Neuronal stem cell (in vitro differentiated cells): ENCODE results near the gene IL36A.

Experiments used
- DNase-seq: peaks from one replicate; pipeline ENCODE4 v3.0.0-alpha.2; 2013; ENCODE audit warnings: low spot score
- H2AFZ ChIP-seq: one replicate; pipeline ENCODE4 v1.6.1; 2013; ENCODE audit warnings: mild to moderate bottlenecking, low read length, inconsistent platforms
- H2AK5ac ChIP-seq: 2 replicates; pipeline ENCODE4 v1.6.1; 2013; ENCODE audit warnings: low read depth, mild to moderate bottlenecking, inconsistent platforms, low read length, moderate library complexity, mixed read lengths
- H2BK120ac ChIP-seq: 2 replicates; pipeline ENCODE4 v1.6.1; 2013; ENCODE audit warnings: low read depth, mild to moderate bottlenecking, inconsistent platforms, low read length, moderate library complexity, mixed read lengths
- H2BK12ac ChIP-seq: one replicate; pipeline ENCODE4 v1.6.1; 2013; ENCODE audit warnings: low read length, inconsistent platforms
- H2BK15ac ChIP-seq: 2 replicates; pipeline ENCODE4 v1.6.1; 2013; ENCODE audit warnings: mild to moderate bottlenecking, low read length, inconsistent platforms, mixed read lengths
- H2BK5ac ChIP-seq: one replicate; pipeline ENCODE4 v1.6.1; 2013; ENCODE audit warnings: inconsistent platforms, mild to moderate bottlenecking, low read length, moderate library complexity
- H3K14ac ChIP-seq: one replicate; pipeline ENCODE4 v1.6.1; 2013; ENCODE audit warnings: low read length, inconsistent platforms
- H3K18ac ChIP-seq: 2 replicates; pipeline ENCODE4 v1.6.1; 2013; ENCODE audit warnings: low read length, inconsistent platforms
- H3K23ac ChIP-seq: 2 replicates; pipeline ENCODE4 v1.6.1; 2013; ENCODE audit warnings: low read depth, mild to moderate bottlenecking, mixed read lengths, low read length, inconsistent platforms; ENCODE audit not compliant: poor library complexity
- H3K27ac ChIP-seq: replicated peaks from 3 replicates; pipeline ENCODE4 v1.5.1; 2013; ENCODE audit warnings: low read length, inconsistent platforms
- H3K27me3 ChIP-seq, 3 experiments: 2 replicates each; pipeline ENCODE4 v1.6.1; 2013; ENCODE audit warnings: low read length in 3 of 3, mild to moderate bottlenecking in 2 of 3, inconsistent platforms in 1 of 3, low read depth in 1 of 3, mixed read lengths in 1 of 3, moderate library complexity in 1 of 3; ENCODE audit not compliant: control insufficient read depth in 3 of 3, insufficient read depth in 3 of 3
- H3K36me3 ChIP-seq, 2 donors: replicated peaks in 1 of 2; 2 replicates each; pipeline ENCODE4 v1.6.1; 2013; ENCODE audit warnings: low read length in 2 of 2; ENCODE audit not compliant: control insufficient read depth in 2 of 2, insufficient read depth in 2 of 2
- H3K4ac ChIP-seq: 2 replicates; pipeline ENCODE4 v1.6.1; 2013; ENCODE audit warnings: inconsistent platforms, mild to moderate bottlenecking, low read length, moderate library complexity
- H3K4me1 ChIP-seq, 2 donors: 1 replicate in 1 of 2; 2 replicates in 1 of 2; pipeline ENCODE4 v1.6.1; 2013; ENCODE audit warnings: low read length in 2 of 2, low read depth in 1 of 2; ENCODE audit not compliant: control insufficient read depth in 2 of 2, insufficient read depth in 1 of 2
- H3K4me2 ChIP-seq: one replicate; pipeline ENCODE4 v1.6.1; 2013; ENCODE audit warnings: mild to moderate bottlenecking, low read length, inconsistent platforms; ENCODE audit not compliant: insufficient read depth, poor library complexity, severe bottlenecking
- H3K4me3 ChIP-seq, 2 donors: 2 replicates each; pipeline ENCODE4 v1.5.1; 2013; ENCODE audit warnings: low read length in 2 of 2, mild to moderate bottlenecking in 2 of 2, inconsistent platforms in 1 of 2, moderate library complexity in 1 of 2
- H3K79me1 ChIP-seq: one replicate; pipeline ENCODE4 v1.6.1; 2013; ENCODE audit warnings: low read depth, mild to moderate bottlenecking, inconsistent platforms, low read length, moderate library complexity
- H3K9ac ChIP-seq: one replicate; pipeline ENCODE4 v1.6.1; 2013; ENCODE audit warnings: mild to moderate bottlenecking, low read depth, low read length, inconsistent platforms; ENCODE audit not compliant: poor library complexity
- H3K9me3 ChIP-seq, 2 donors: replicated peaks in 1 of 2; 2 replicates each; pipeline versions ENCODE3 to v1.6.1; 2013; ENCODE audit warnings: low read length in 2 of 2, mild to moderate bottlenecking in 2 of 2, inconsistent platforms in 1 of 2, low read depth in 1 of 2, mixed read lengths in 1 of 2, moderate library complexity in 1 of 2; ENCODE audit not compliant: control insufficient read depth in 2 of 2, insufficient read depth in 1 of 2
- H4K8ac ChIP-seq: one replicate; pipeline ENCODE4 v1.6.1; 2013; ENCODE audit warnings: low read depth, mild to moderate bottlenecking, inconsistent platforms, low read length, moderate library complexity
- H4K91ac ChIP-seq: one replicate; pipeline ENCODE4 v1.6.1; 2013; ENCODE audit warnings: low read length, low read depth, mild to moderate bottlenecking, inconsistent platforms; ENCODE audit not compliant: poor library complexity
- WGBS, 2 donors: extraction: QIAGEN DNeasy Blood & Tissue Kit; methylation state at CpG; one replicate each; pipeline ENCODE4 v1.1.7; 2013; ENCODE audit warnings: missing lambda C conversion rate in 2 of 2, mixed read lengths in 1 of 2; ENCODE audit not compliant: insufficient read length in 2 of 2, insufficient replicate concordance in 1 of 2; ENCODE audit errors: extremely low coverage in 2 of 2; 5-methylcytosine and 5-hydroxymethylcytosine counted together

IL36A gene

GRCh38 chr2:112960230-112960825, 44.9 kb upstream of the IL36A start:
- Histone ChIP-seq H3K4ac (no peak overlapping the region), H3K14ac (no peak overlapping the region), H3K4me1 (peaks cover 0 to 1% of the 10 kb centered on the region in 2 donors), H2BK120ac (no peak overlapping the region), H2BK15ac (no peak overlapping the region), H2BK5ac (no peak overlapping the region), H3K9me3 (no peaks in the 10 kb centered on the region), H4K8ac (no peak overlapping the region), H2AFZ (no peak overlapping the region), H3K4me2 (no peak overlapping the region), H2AK5ac (no peak overlapping the region), H4K91ac (no peak overlapping the region), H3K79me1 (no peaks in the 10 kb centered on the region), H3K36me3 (no peaks in the 10 kb centered on the region), H3K23ac (no peak overlapping the region), H3K4me3 (no peak overlapping the region), H3K27ac (no peak overlapping the region), H2BK12ac (no peak overlapping the region), H3K9ac (no peak overlapping the region), H3K18ac (no peak overlapping the region), H3K27me3 (peaks cover 0 to 5% (median 0%) of the 10 kb centered on the region in 3 experiments)
- no CpG with 5 or more reads among the region's 2 CpGs for WGBS, 2 donors
- no peak for DNase-seq

GRCh38 chr2:112962308-112963175, 42.7 kb upstream of the IL36A start:
- no peak overlapping the region for H4K8ac ChIP-seq
- H3K9me3 ChIP-seq, result no peaks in the 10 kb centered on the region
- H2BK5ac ChIP-seq, result no peak overlapping the region
- no peak overlapping the region for H2BK12ac ChIP-seq
- H3K18ac ChIP-seq, result no peak overlapping the region
- no peak overlapping the region for H3K27ac ChIP-seq
- no CpG with 5 or more reads among the region's 3 CpGs for WGBS, 2 donors
- H2BK15ac ChIP-seq, result no peak overlapping the region
- no peak overlapping the region for H3K4me3 ChIP-seq
- H3K9ac ChIP-seq, result no peak overlapping the region
- no peak overlapping the region for H2AK5ac ChIP-seq
- no peaks in the 10 kb centered on the region for H3K36me3 ChIP-seq
- H3K79me1 ChIP-seq, result no peaks in the 10 kb centered on the region
- H3K4me1 ChIP-seq, result peaks cover 0 to 1% of the 10 kb centered on the region in 2 donors
- no peak overlapping the region for H3K4ac ChIP-seq
- H4K91ac ChIP-seq, result no peak overlapping the region
- H2BK120ac ChIP-seq, result no peak overlapping the region
- H2AFZ ChIP-seq, result no peak overlapping the region
- no peak for DNase-seq
- peaks cover 0 to 3% (median 0%) of the 10 kb centered on the region in 3 experiments for H3K27me3 ChIP-seq
- no peak overlapping the region for H3K23ac ChIP-seq
- no peak overlapping the region for H3K4me2 ChIP-seq
- no peak overlapping the region for H3K14ac ChIP-seq

GRCh38 chr2:112967023-112967422, 38.2 kb upstream of the IL36A start:
- Histone ChIP-seq H2AK5ac (no peak overlapping the region), H3K23ac (no peak overlapping the region), H3K4me1 (no peaks in the 10 kb centered on the region), H3K4me3 (no peak overlapping the region), H3K9ac (no peak overlapping the region), H2BK12ac (no peak overlapping the region), H3K27me3 (peaks cover 0 to 3% (median 0%) of the 10 kb centered on the region in 3 experiments), H3K27ac (no peak overlapping the region), H4K8ac (no peak overlapping the region), H3K4ac (no peak overlapping the region), H3K36me3 (no peaks in the 10 kb centered on the region), H3K14ac (no peak overlapping the region), H2AFZ (no peak overlapping the region), H3K4me2 (no peak overlapping the region), H2BK120ac (no peak overlapping the region), H3K18ac (no peak overlapping the region), H3K79me1 (no peaks in the 10 kb centered on the region), H2BK15ac (no peak overlapping the region), H3K9me3 (no peaks in the 10 kb centered on the region), H2BK5ac (no peak overlapping the region), H4K91ac (no peak overlapping the region)
- no CpG with 5 or more reads among the region's 2 CpGs for WGBS, 2 donors
- no peak for DNase-seq

- no peak overlapping the region for H3K4me3 ChIP-seq
- no peaks in the 10 kb centered on the region for H3K79me1 ChIP-seq
- H3K27me3 ChIP-seq, result peaks cover 0 to 11% (median 0%) of the 10 kb centered on the region in 3 experiments
- no peak overlapping the region for H2BK15ac ChIP-seq
- DNase-seq, result no peak
- no peak overlapping the region for H2BK5ac ChIP-seq
- H2AFZ ChIP-seq, result no peak overlapping the region
- no peak overlapping the region for H3K4ac ChIP-seq
- H3K27ac ChIP-seq, result no peak overlapping the region
- H4K8ac ChIP-seq, result no peak overlapping the region
- WGBS, 2 donors, result no CpG with 5 or more reads among the region's 5 CpGs
- no peak overlapping the region for H3K23ac ChIP-seq
- H3K9ac ChIP-seq, result no peak overlapping the region
- H2BK12ac ChIP-seq, result no peak overlapping the region
- no peaks in the 10 kb centered on the region for H3K36me3 ChIP-seq
- H2BK120ac ChIP-seq, result no peak overlapping the region
- no peak overlapping the region for H2AK5ac ChIP-seq
- no peak overlapping the region for H3K14ac ChIP-seq
- H3K4me2 ChIP-seq, result no peak overlapping the region
- no peaks in the 10 kb centered on the region for H3K4me1 ChIP-seq
- no peaks in the 10 kb centered on the region for H3K9me3 ChIP-seq
- H3K18ac ChIP-seq, result no peak overlapping the region
- H4K91ac ChIP-seq, result no peak overlapping the region
These were observed 32.7 kb upstream of the IL36A start for GRCh38 chr2:112972423-112973086.
